Activated naive CD8-positive, alpha-beta T cell (primary cell): Measurements from ENCODE around the gene MCC.
A peak's percentile ranks its signal among the peaks of the same experiment; 100 is the strongest.

Experiments
- H3K27ac Mint-ChIP-seq: one replicate; pipeline ENCODE4 v1.8.0; 2021; ENCODE audit warnings: mixed read lengths
- H3K27me3 Mint-ChIP-seq: one replicate; pipeline ENCODE4 v1.8.0; 2021; ENCODE audit warnings: mixed read lengths
- H3K36me3 Mint-ChIP-seq: one replicate; pipeline ENCODE4 v1.8.0; 2021; ENCODE audit warnings: mixed read lengths
- H3K4me1 Mint-ChIP-seq: one replicate; pipeline ENCODE4 v1.8.0; 2021; ENCODE audit warnings: low read depth, mixed read lengths
- H3K4me3 Mint-ChIP-seq: one replicate; pipeline ENCODE4 v1.8.0; 2021; ENCODE audit warnings: mild to moderate bottlenecking, mixed read lengths
- H3K9me3 Mint-ChIP-seq: one replicate; pipeline ENCODE4 v1.8.0; 2021; ENCODE audit warnings: low read depth, mixed read lengths

Gene MCC

DNA sequence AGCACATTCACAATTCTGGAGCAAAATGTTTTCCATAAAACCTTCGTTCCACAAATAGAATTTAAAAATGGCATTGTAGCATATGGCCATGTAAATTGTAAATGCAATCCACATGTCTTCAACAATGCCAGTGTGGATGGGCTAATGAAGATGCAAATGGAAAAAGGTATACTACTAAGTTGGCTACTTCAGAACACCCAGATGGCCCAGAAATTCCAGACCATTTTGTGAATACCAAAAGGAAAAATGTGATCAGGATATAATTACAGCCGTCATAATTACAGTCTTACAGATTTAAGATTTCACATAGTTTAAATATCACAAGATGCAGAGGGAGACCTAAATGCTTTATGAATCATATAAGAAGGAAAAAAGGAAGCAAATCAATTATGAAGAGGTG, 170.6 kb downstream of the MCC start:
- Mint-ChIP-seq H3K4me1 (no peaks in the 10 kb centered on the region), H3K4me3 (no peak overlapping the region), H3K9me3 (no peaks in the 10 kb centered on the region), H3K27me3 (no peaks in the 10 kb centered on the region), H3K36me3 (no peaks in the 10 kb centered on the region), H3K27ac (no peak overlapping the region)

DNA sequence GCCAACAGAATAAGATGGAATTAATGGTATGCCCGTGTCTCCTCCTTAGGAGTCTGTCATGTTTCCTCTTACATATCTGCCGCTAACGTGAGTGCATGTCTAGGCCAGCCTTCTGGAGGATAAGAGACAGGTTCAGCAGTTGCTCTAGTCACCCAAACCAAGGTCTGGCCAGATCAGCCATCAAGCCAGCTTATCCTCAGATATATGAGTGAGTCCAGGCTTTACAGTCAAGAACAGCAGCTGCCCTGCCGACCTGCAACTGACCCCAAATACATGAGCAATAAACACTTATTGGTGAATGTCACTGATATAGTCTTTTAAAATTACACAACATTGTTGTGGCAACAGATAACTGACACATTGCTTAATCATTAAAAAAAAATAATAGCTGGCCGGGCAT, 177.0 kb downstream of the MCC start:
- Mint-ChIP-seq H3K36me3 (no peaks in the 10 kb centered on the region), H3K4me1 (no peaks in the 10 kb centered on the region), H3K9me3 (no peaks in the 10 kb centered on the region), H3K27me3 (peaks cover 5% of the 10 kb centered on the region), H3K4me3 (no peak overlapping the region), H3K27ac (no peak overlapping the region)

DNA sequence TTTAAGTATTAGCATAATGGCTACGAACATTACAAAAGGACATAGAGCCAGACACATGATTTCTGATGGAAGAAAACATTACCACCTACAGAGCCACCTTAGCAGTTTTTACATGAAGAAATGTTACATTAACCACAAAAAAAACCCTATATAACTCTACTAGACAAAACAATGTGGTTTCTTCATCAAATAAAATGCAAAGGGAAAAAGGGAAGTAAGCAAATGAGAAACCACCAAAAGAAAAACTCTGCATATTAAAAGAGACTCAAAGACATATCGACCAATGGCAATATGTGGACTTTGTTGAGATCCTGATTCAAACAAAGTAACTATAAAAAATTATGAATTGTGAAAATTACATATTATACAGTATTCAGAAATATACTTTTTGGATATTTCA, 186.1 kb downstream of the MCC start:
- H3K9me3 Mint-ChIP-seq = no peaks in the 10 kb centered on the region
- no peaks in the 10 kb centered on the region for H3K4me1 Mint-ChIP-seq
- no peaks in the 10 kb centered on the region for H3K36me3 Mint-ChIP-seq
- no peak overlapping the region for H3K4me3 Mint-ChIP-seq
- no peak overlapping the region for H3K27ac Mint-ChIP-seq
- peaks cover 13% of the 10 kb centered on the region for H3K27me3 Mint-ChIP-seq

DNA sequence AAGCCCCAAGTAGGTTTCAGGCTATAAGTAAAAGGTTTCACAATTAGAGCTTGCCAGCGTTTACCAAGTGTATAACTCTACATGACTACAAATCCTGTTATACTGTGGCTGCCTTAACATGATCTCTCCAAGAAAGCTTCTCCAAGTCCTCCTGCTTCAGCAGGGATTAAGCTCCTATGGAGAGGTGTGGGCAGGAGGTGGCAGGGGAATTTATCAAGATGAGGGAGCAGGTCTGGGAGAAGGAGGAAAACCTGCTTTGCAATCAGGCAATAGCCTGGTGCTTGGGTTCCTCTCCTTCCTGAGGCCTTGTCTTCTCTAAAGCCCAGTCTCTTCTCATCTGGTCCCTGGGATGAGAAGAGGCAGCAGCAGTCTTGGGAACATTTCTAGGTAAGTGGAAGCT, 188.7 kb downstream of the MCC start:
- H3K4me3 Mint-ChIP-seq = no peak overlapping the region
- no peak overlapping the region for H3K27ac Mint-ChIP-seq
- no peaks in the 10 kb centered on the region for H3K9me3 Mint-ChIP-seq
- peaks cover 24% of the 10 kb centered on the region for H3K27me3 Mint-ChIP-seq
- H3K36me3 Mint-ChIP-seq = no peaks in the 10 kb centered on the region
- peaks cover 9% of the 10 kb centered on the region for H3K4me1 Mint-ChIP-seq

DNA sequence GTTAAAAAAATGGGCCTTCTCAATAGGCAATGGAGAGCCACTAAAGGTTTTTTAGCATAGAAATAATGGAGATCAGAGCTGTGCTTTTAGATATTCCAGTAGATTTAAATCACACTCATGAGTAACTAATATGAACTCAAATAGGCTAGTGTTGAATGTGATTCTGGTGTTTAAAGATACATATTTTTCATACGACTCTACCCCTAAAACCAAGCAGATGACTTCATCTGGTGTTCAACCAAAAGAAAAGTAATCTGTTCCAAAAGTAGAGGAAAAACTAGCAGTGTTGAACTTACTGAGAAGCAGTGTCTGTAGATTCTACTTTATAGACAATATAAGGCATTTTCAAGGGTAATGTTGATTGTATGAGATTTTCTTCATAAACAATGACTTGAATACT, 191.6 kb downstream of the MCC start:
- Mint-ChIP-seq H3K4me3 (no peak overlapping the region), H3K27me3 (peaks cover 26% of the 10 kb centered on the region), H3K36me3 (no peaks in the 10 kb centered on the region)

DNA sequence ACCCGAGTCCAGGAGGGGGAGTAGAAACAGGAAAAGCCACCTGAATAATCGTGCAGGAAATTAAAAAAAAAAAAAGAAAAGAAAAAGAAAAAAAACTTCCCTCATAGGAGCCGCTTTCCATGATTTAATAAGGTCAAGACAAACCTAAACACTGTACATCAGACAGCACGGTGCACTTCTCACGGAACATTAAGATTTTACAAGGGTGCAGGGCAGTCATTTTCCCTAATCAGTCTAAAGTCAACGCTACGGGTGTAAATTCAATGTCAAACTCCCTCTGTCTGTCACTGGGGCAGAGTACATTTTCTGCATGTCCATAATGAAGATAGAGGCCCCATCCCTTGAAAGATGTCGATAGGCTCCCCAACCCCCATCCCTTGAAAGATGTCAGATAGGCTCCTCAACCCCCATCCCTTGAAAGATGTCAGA, 193.1 kb downstream of the MCC start:
- Mint-ChIP-seq H3K36me3 (no peaks in the 10 kb centered on the region), H3K27me3 (peaks cover 24% of the 10 kb centered on the region), H3K27ac (peak overlapping the region; percentile 36)

More for the DNA sequence above, 191.6 kb downstream of the MCC start:
- Mint-ChIP-seq H3K27ac (no peak overlapping the region), H3K9me3 (no peaks in the 10 kb centered on the region), H3K4me1 (peaks cover 22% of the 10 kb centered on the region)

DNA sequence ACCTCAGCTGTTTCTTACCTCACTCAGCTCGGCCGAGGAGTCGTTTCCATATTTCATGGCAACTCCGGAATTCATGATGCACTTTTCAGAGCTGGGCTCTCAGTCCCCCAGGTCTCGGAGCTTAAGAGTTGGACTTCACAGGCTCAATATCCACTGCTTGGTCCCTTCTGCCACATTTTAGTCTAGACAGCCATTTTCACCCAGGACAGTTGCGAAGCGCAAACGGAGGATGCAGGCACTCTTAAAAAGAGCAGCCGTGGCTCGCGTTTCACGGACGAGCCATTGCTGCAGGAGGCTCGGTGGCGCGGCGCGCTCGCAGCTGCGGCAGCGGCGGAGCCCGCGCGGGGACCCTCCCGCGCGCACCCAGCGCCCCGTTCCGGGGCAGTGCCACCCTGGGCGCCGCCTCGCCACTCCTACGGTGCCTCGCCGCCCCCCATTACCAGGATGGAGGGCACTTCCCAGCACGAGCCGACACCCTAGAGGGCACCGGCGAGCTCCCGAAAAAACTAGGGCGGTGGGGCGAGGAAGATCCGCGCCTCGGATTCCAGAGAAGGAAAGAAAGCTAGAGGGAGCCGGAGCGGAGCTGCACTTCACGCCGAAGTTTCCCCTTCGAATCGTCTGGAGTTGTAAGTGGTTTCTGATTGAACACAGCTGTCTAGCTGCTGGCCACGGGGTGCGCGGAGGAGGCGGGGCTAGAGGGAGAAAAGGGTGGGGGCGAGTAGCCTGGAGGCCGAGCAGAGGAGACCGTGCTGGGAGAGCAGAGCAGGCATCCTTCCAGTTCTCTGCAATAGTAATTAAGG, 193.7 kb downstream of the MCC start:
- Mint-ChIP-seq H3K27ac (peak overlapping the region; percentile 36), H3K9me3 (no peaks in the 10 kb centered on the region), H3K36me3 (no peaks in the 10 kb centered on the region), H3K4me1 (peaks cover 22% of the 10 kb centered on the region), H3K4me3 (peak overlapping the region; percentile 95), H3K27me3 (peaks cover 24% of the 10 kb centered on the region)

More for the DNA sequence above, 193.1 kb downstream of the MCC start:
- Mint-ChIP-seq H3K9me3 (no peaks in the 10 kb centered on the region), H3K4me1 (peaks cover 22% of the 10 kb centered on the region), H3K4me3 (peak overlapping the region; percentile 95)

DNA sequence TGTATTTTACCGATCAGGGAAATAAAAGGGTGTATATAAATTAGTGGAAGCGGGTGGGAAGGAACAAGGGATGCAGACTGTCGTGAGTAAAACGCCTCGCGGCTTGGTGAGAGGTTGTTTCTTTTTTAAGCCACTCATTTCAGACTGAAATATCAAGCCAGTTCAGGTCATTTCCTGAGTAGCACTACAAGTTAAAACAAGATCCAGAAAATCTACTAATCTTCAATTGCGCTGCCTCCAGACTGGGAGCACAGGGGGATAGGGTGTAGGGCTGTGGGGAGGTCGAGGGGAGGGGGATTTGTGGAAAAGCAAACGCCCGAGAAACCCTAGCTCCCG, 194.3 kb downstream of the MCC start:
- no peaks in the 10 kb centered on the region for H3K9me3 Mint-ChIP-seq
- peaks cover 22% of the 10 kb centered on the region for H3K4me1 Mint-ChIP-seq
- peak overlapping the region; percentile 95 for H3K4me3 Mint-ChIP-seq
- no peaks in the 10 kb centered on the region for H3K36me3 Mint-ChIP-seq
- peak overlapping the region; percentile 41 for H3K27ac Mint-ChIP-seq
- H3K27me3 Mint-ChIP-seq = peaks cover 24% of the 10 kb centered on the region

DNA sequence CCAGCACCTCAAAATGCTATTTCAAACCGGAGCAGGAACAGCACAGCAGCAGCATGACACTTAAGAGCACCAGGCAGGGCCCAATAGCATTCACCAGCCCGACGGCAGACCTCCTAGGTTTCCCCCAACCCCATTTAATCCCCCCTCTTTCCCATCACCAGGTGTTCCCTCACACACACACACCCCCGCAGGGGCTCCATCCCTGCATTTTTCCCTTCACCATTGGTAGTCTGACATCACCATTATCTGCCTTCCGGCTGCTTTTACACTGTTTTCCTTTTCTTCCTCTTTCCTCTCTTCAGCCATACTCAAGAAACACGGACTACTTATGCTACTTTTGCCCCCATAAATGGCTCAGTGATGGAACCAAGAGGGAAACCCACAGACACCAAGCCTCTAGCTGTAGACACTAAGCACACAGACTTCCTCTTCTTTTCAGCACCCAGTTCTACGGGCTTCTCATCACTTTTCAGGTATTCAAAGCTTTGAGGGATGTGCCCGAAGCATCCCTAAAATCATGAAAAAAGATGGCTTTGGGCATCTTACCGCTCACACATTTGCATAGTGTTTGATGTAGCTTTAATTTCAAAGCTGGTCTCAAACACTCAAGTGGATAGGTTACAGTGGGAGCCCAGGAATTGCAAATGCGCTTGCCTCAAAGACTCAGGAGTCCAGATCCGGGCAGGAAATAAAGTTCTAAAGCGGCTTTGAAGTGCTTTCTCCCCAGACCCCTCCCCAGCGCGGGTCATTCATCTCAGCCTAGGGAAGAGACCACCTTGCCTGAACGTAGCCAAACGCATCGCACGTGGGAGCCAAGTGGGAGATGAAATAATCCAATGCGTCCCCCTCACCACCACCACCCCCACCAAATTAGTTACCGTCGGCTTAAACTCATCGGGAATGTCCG, 194.9 kb downstream of the MCC start:
- H3K27ac Mint-ChIP-seq = peak overlapping the region; percentile 61
- peaks cover 22% of the 10 kb centered on the region for H3K4me1 Mint-ChIP-seq
- no peaks in the 10 kb centered on the region for H3K9me3 Mint-ChIP-seq
- H3K4me3 Mint-ChIP-seq = peak overlapping the region; percentile 95
- peaks cover 20% of the 10 kb centered on the region for H3K27me3 Mint-ChIP-seq
- no peaks in the 10 kb centered on the region for H3K36me3 Mint-ChIP-seq

DNA sequence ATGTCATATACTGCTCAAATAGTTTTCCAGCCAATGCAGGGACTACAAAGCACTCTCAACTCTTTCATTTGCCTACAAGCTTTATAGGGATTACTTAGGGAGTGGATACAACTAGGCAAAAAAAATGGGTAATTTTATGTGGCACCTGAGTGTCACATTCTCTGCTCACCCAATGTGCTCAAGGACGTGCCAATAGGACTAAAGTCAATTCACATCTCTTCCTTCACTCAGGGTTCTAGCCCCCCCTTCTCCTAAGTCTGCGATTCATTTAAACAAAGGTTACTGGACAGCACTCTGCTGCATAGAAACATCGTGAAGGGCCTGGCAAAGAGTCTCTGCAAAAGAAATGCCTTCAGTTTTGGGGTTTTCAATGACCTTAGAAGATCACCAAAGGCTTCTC, 195.8 kb downstream of the MCC start:
- H3K4me1 Mint-ChIP-seq = peaks cover 22% of the 10 kb centered on the region
- peak overlapping the region; percentile 95 for H3K4me3 Mint-ChIP-seq
- no peaks in the 10 kb centered on the region for H3K9me3 Mint-ChIP-seq
- H3K27me3 Mint-ChIP-seq = peaks cover 15% of the 10 kb centered on the region
- H3K27ac Mint-ChIP-seq = no peak overlapping the region
- H3K36me3 Mint-ChIP-seq = peaks cover 2% of the 10 kb centered on the region

DNA sequence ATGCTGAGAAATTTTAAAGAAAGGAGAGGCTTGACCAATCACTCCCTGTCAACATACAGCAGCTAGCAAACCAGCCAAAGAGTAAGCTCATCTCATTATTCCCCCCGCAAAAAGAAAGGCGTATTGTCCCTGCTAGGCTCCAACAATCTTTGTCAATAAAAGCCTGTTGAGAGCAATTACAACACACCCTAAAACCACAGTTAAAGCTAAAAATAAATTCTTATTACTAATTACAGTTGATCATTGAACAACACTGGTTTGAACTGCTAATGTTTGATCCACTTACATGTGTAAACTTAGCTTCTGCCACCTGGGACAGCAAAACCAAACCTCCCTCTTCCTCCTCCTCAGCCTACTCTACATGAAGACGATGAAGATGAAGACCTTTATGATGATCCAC, 204.7 kb downstream of the MCC start:
- peaks cover 4% of the 10 kb centered on the region for H3K36me3 Mint-ChIP-seq
- no peaks in the 10 kb centered on the region for H3K9me3 Mint-ChIP-seq
- no peak overlapping the region for H3K27ac Mint-ChIP-seq
- H3K4me3 Mint-ChIP-seq = no peak overlapping the region
- no peaks in the 10 kb centered on the region for H3K4me1 Mint-ChIP-seq
- H3K27me3 Mint-ChIP-seq = no peaks in the 10 kb centered on the region

DNA sequence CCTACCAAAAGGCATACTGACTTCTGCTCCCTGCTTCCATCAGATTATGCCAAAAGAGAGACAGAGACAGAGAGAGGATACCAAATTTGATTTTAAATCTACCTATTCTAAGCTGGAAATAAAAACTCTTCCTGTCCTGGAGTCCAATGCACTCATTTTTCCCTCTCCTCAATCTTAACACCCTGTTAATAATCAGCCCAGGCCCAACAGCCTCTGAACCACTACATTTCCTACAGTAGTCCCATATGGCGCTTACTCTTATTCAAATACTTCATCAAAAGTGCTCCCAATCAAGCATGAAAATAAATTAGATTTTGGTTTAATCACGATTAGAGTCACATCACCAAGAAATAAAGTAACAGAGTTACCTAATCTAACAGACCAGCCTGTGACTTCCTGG, 205.8 kb downstream of the MCC start:
- Mint-ChIP-seq H3K4me1 (no peaks in the 10 kb centered on the region), H3K9me3 (no peaks in the 10 kb centered on the region), H3K27me3 (no peaks in the 10 kb centered on the region), H3K27ac (no peak overlapping the region), H3K4me3 (no peak overlapping the region), H3K36me3 (peaks cover 2% of the 10 kb centered on the region)

DNA sequence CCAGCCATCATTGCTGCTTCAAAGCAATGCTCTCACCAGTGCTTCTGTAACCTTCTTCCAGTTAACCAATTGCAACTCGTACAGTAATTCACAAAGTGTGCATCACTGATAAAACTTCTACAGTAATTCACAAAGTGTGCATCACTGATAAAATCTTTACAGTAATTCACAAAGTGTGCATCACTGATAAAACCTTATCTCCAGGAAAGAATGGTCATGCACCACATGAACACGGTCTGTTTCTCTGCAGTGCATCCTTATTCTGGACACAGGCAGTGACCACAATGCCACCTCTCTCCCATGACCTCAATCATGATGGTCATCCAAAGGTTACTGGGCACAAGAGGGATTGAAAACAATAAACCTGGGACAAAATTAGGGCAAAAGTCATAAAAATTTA, 207.1 kb downstream of the MCC start:
- Mint-ChIP-seq H3K27ac (no peak overlapping the region), H3K9me3 (no peaks in the 10 kb centered on the region), H3K27me3 (no peaks in the 10 kb centered on the region), H3K4me3 (no peak overlapping the region), H3K36me3 (peaks cover 2% of the 10 kb centered on the region), H3K4me1 (no peaks in the 10 kb centered on the region)

DNA sequence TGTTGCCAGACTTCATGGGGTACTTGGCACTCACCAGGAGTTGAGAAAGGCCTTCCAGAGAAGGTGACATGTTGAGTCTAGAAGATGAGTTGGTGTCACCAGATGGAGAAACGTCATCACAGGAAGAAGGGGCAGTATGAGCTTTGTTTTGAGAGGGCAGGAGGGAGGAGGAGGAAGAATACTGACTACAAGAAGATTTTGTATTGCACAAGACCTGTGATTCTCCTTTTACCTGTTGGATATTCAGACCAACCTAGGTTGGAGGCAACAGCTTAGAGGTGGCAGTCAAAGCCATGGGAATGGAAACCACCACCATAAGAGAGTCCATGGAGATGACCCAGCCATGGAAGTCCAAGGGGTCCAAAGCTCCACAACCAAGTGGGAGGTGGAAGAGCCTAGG, 207.7 kb downstream of the MCC start:
- Mint-ChIP-seq H3K36me3 (peaks cover 2% of the 10 kb centered on the region), H3K4me3 (no peak overlapping the region), H3K4me1 (no peaks in the 10 kb centered on the region), H3K9me3 (no peaks in the 10 kb centered on the region), H3K27me3 (no peaks in the 10 kb centered on the region), H3K27ac (no peak overlapping the region)

DNA sequence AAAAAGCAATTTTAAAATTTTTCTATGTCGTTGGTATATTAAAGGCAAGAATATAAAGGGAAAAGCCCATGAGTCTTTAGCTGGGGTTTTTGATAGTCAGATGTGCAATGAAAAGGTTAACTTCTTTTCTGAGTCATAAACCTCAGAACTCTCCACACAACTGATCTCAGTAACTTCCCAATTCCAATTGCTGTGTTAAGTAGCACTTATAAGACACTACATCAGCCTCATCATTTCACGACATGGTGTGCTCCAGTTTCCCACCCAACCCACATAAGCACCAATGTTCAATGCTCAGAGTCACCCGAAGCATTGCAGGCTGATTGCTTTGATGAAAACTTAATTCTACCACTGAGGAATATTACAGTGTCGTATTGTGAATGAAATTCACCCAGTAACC, 209.3 kb downstream of the MCC start:
- Mint-ChIP-seq H3K4me1 (peaks cover 4% of the 10 kb centered on the region), H3K27me3 (no peaks in the 10 kb centered on the region), H3K4me3 (no peak overlapping the region), H3K27ac (no peak overlapping the region), H3K36me3 (no peaks in the 10 kb centered on the region), H3K9me3 (no peaks in the 10 kb centered on the region)
